Stimulated activated CD8-positive, alpha-beta memory T cell treated with anti-CD3 and anti-CD28 coated beads, Interleukin-15, amount 100 ng/mL, for 4 hours (primary cell): Measurements from ENCODE around the gene PALLD.

ENCODE experiments used
- DNase-seq, 2 donors: peaks; one replicate each; pipeline ENCODE4 v3.0.0-alpha.2; 2020; ENCODE audit warnings: low read depth in 2 of 2

PALLD gene

DNA sequence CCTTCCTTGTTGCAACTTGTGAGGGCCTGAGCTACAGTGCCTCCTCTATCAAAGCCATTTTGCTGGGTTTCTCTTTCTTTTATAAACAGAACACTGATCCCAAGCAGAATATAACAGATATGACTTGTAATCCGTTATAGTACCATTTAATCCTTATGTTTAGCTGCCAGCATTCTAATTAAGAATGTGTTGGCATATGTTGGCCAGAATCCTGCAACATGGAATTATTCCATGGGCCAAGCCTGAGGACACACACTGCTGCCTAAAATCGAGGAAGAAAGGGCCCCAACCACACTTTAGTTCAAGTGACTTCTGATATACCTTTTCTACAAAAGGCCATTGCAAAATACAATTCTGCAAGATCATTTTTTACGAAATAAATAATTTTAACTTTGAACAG lies 28.0 kb downstream of the PALLD start:
- no peak for DNase-seq

- DNase-seq: no peak
These were observed 30.7 kb downstream of the PALLD start for GRCh38 chr4:168527560-168527959.

DNA sequence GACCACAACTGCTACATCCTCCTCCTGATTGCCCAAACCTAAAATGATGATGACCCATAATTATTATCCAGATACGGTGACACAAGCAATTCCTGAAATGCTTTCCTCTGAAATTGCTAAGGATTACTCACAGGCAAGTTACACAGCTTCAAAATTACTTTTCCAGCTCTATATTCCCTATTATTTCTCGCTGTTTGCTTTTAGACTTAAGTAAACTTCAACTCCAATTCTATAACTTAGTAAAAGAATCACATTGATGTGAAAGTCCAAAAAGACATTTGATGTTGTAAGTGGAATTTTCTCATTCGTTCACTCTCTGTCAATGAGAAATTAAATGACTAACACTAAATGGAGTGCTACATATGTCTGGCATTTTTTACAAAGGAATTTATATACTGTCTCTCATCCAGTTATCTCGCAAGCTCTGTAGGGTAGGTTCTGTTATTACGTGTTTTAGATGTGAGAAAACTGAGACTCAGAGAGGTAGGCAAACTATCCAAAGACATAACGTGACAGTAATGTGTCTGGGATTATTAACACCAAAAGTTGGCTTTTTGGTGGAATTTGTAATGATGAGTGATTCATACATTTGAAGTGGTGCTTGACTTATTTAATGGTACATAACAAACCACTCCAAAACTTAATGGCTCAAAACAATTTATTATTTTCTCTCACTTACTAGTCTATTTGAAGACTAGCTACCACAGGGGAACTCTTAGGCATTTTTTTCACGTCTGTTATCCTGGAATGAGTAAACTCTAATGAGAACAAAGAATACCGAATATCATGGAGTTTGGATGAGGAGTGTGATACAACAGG lies 31.5 kb downstream of the PALLD start:
- DNase-seq: no peak

DNA sequence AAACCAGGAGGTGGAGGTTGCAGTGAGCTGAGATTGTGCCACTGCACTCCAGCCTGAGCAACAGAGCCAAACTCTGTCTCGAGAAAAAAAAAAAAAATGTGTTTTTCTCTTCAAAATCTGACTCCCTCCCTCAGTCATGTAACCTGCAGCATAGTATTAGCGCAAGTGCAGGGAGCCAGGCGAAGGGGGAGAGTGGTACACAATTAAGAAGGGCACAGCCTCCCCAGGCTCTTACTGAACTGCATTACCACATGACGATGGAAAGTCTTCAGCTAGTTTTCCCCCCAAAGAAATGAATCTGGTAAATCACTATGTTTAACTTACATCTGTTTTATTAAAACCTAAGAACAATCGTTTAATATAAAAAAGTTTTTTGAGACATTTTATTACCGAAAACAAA lies 32.4 kb downstream of the PALLD start:
- no peak for DNase-seq

- DNase-seq: no peak
These were observed 34.5 kb downstream of the PALLD start for GRCh38 chr4:168531305-168531704.

DNA sequence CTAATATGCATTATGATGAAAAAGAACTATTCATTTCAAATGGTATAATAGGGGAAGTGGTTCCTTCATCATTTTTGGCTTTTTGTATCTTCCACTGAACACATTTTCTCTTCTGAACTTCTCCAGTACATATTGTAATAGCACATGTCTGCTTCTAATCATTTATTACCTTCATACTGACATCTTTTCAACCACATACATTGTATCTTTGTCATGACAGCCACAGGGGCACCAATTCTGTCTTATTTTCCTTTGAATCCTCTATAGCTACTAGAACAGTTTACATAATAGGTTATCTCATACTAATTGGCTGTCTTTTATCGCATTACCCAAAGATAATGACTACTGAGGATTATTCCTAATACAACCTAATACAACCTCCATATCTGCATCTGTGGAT lies 37.7 kb downstream of the PALLD start:
- DNase-seq: no peak

DNA sequence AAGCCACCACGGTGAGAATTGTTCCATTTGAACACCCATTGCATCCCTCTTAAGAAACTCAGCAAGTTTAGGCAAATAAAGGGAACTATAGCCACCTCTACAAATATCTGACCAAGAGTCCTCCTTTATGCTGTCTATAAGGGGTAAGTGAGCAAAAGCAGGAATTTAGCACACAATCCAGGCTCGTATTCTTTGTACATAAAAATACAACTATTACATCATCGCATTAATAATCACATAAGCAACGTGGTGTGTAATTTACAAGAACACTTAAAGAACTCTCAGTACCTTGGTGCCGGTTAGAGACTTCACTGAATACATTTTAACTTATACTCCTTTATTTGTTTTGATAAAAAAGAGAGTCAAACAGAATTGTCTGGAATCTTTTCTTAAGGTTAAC lies 38.8 kb downstream of the PALLD start:
- no peak for DNase-seq

GRCh38 chr4:168536448-168536847 lies 39.6 kb downstream of the PALLD start:
- no peak for DNase-seq

DNA sequence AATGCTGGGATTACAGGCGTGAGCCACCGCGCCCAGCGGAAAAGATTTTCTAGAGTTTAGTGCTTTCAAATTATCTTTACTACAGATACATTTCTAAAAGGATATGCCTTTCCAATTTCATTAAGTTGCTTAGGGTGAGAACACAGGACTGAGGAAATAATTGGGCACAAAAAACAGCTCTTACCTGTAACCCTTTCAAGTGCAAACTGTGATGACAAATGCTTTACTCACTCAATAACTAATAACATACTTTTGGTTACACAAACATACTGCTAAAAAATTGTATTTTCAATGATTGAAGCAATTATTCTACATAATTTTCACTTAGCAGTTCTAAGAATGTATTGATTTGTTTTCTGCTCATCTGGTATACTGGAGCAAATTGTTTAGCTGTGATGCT lies 40.2 kb downstream of the PALLD start:
- DNase-seq: no peak

DNA sequence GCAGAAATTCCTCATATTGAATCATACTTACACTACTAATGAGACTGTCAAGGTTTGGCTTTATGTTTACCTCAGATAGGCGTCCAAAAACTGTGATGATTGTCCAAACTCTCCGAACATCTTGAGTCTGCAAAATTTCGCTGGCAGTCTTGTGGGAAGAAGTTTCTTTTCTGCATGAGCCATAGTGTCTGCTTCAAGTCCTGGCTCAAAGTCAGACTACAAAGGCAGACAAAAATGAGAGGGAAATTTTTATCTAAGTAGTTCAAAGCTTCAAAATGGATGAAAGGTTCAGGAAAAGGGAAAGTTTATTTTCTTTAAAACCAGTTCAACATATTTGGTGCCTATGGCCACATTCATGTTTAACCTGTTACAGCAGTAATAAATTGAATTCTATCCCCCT lies 40.7 kb downstream of the PALLD start:
- no peak for DNase-seq

GRCh38 chr4:168538632-168539031 lies 41.8 kb downstream of the PALLD start:
- DNase-seq: no peak

DNA sequence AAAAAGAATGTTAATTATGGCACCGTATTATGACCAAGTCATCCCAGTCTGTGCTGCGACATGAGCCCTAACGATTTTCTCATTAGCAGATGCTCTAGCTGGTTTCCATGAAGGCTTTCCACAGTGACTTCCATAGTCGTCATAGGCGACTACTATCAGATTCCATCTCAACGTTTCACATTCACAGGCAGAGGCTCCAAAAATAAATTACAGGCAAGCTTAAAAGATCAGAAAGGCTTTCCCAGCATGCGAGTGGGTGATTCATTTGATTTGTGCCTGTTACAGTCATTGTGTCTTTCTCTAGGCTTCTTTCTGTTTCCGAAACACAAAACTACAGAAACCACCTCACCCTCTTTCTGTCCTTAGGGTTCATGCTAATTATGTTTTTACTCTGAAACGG lies 43.2 kb downstream of the PALLD start:
- no peak for DNase-seq

- DNase-seq: no peak
These were observed 43.8 kb downstream of the PALLD start for GRCh38 chr4:168540503-168541265.

- DNase-seq: no peak
These were observed 44.6 kb downstream of the PALLD start for GRCh38 chr4:168541266-168541953.

GRCh38 chr4:168549143-168549542 lies 52.3 kb downstream of the PALLD start:
- DNase-seq: no peak

DNA sequence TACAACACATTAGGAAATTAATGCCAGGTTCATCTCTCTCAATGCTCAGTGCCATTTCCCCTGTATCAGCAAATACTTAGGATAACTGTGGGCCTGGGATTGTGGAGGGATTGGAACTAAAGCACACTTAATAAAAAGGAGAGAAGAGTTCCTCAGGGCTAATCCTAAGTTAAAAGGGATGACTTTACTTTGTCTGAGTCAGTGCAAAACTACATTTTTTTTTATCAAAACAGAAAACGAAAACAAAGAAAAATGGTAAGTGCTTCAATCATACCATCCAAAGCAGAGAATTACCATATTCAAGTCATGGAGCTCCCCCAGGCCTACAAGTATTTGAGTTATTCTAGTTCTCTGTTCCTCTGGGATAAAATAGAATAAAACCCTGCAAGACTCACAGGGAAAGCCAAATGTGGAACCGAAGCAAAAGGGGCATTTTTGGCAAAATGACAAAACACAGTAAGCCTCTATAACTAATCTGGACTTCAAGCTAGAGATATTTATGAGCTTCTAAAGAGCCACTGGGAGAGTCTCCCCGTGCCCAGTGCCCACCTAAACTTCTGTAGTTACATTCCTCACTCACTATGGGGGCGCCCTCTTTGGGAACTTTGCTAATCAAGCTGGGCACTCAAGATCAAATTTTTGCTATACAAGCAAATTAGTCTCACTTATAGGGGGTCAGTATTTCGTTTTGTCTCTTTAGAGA lies 53.4 kb downstream of the PALLD start:
- no peak for DNase-seq

DNA sequence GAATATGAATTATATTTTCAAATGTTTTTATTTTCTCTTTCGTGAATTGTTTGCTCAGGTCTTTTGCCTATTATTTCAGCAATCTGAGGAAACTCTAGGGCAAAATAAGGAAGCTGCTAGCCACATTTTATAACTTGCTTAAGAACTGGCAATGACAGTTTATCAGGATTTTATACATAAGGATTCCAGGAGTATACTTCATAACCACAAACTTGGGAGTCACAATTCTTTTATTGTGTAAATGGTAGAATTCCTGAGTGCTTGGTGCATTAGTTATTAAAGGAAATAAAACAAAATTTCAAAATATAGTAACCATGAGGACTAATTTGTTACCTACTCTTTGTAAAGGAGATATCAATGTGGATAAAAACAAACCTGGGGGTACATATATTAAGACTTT lies 54.4 kb downstream of the PALLD start:
- DNase-seq: no peak

GRCh38 chr4:168551945-168552695 lies 55.3 kb downstream of the PALLD start:
- no peak for DNase-seq

- DNase-seq: no peak
These were observed 57.0 kb downstream of the PALLD start for GRCh38 chr4:168553714-168554370.

- no peak for DNase-seq
These were observed 58.6 kb downstream of the PALLD start for GRCh38 chr4:168555437-168555836.

DNA sequence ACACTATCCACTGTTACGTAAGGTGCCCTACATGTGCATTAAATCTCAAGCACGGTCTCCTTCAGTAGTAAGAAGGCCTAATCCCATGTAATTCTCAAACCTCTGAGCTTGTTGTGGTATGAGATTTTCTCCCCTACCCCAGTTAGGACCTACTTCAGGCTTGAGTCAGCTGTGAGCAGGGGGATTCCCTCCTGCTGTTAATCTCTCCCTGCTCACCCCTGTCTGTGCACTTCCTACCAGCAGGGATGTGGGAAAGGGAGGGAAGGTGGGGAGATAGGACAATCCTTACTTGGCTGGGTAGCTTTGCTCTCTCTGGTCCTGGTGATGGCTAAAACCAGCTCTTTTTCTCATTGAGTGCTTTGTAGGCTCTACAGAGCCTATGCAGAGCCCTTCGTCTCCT lies 60.8 kb downstream of the PALLD start:
- DNase-seq: no peak
